Activated CD4-positive, alpha-beta memory T cell treated with anti-CD3 and anti-CD28 coated beads, Interleukin-2, amount 10 ng/mL, durations not matched to agents 7 days and 5 days (primary cell): ENCODE results near the gene TSPAN9. TPM values are rescaled to one million over a fixed set of nuclear protein-coding genes. Genes with fewer than 3 reads are reported as not detected.

Experiments
- CTCF ChIA-PET: fragments of 350-600 bp; sonication (Branson Sonifier 250); formaldehyde crosslinking; loops from one replicate; lab custom pipeline; 2021; ENCODE audit warnings: antibody characterized with exemption, inconsistent platforms; lab: Charles Lee
- POLR2A ChIA-PET: fragments of 350-600 bp; sonication (Branson Sonifier 250); formaldehyde crosslinking; loops from one replicate; lab custom pipeline; 2021; ENCODE audit warnings: antibody characterized with exemption; lab: Charles Lee
- DNase-seq: peaks from one replicate; pipeline ENCODE4 v3.0.0-alpha.2; 2020
- H3K27ac Mint-ChIP-seq: one replicate; pipeline ENCODE4 v1.8.0; 2021; ENCODE audit warnings: mild to moderate bottlenecking, mixed read lengths
- H3K27me3 Mint-ChIP-seq: one replicate; pipeline ENCODE4 v1.8.0; 2021; ENCODE audit warnings: mixed read lengths
- H3K36me3 Mint-ChIP-seq: one replicate; pipeline ENCODE4 v1.8.0; 2021; ENCODE audit warnings: low read depth, mixed read lengths
- H3K4me1 Mint-ChIP-seq: one replicate; pipeline ENCODE4 v1.8.0; 2021; ENCODE audit warnings: mixed read lengths
- H3K4me3 Mint-ChIP-seq: one replicate; pipeline ENCODE4 v1.8.0; 2021; ENCODE audit warnings: mild to moderate bottlenecking, mixed read lengths
- H3K9me3 Mint-ChIP-seq: one replicate; pipeline ENCODE4 v1.8.0; 2021; ENCODE audit warnings: mixed read lengths
- total RNA-seq, 2 experiments: library from RNA; stranded (reverse); gene quantifications; one replicate each; pipeline ENCODE4 v1.2.3, GENCODE V29; 2021

The TSPAN9 gene
- total RNA-seq, 2 experiments from 2014 or later = 0.18 to 0.28 TPM

- ChIA-PET POLR2A (no interaction called here), CTCF (interaction anchor here (1.0 to 4.9 kb wide), 2 partner anchors 12 to 13 kb away, joined by 4 to 38 read pairs; no protein-coding TSS in a partner anchor)
- Mint-ChIP-seq H3K27me3 (peaks cover 3% of the 10 kb centered on the region), H3K27ac (no peak overlapping the region), H3K36me3 (no peaks in the 10 kb centered on the region), H3K9me3 (no peaks in the 10 kb centered on the region), H3K4me3 (no peak overlapping the region), H3K4me1 (no peaks in the 10 kb centered on the region)
- DNase-seq = no peak
Measured at GRCh38 chr12:3288690-3289089, 211.5 kb downstream of the TSPAN9 start.

- Mint-ChIP-seq H3K4me1 (no peaks in the 10 kb centered on the region), H3K36me3 (no peaks in the 10 kb centered on the region), H3K9me3 (no peaks in the 10 kb centered on the region), H3K4me3 (no peak overlapping the region), H3K27ac (no peak overlapping the region), H3K27me3 (peaks cover 3% of the 10 kb centered on the region)
- CTCF ChIA-PET = interaction anchor here (4.9 kb wide), 1 partner anchor 11 kb away, joined by 38 read pairs; no protein-coding TSS in a partner anchor
- DNase-seq = no peak
- POLR2A ChIA-PET = interaction anchor here (0.9 kb wide), 1 partner anchor 9 kb away, joined by 3 read pairs; no protein-coding TSS in a partner anchor
Measured at GRCh38 chr12:3289702-3290101, 212.5 kb downstream of the TSPAN9 start.

GRCh38 chr12:3291939-3292338 is 214.8 kb downstream of the TSPAN9 start:
- no peak for DNase-seq
- H3K4me3 Mint-ChIP-seq = no peak overlapping the region
- no peak overlapping the region for H3K27ac Mint-ChIP-seq
- H3K4me1 Mint-ChIP-seq = no peaks in the 10 kb centered on the region
- H3K36me3 Mint-ChIP-seq = no peaks in the 10 kb centered on the region
- no peaks in the 10 kb centered on the region for H3K9me3 Mint-ChIP-seq
- ChIA-PET POLR2A (no interaction called here), CTCF (no interaction called here)
- H3K27me3 Mint-ChIP-seq = peaks cover 3% of the 10 kb centered on the region

DNA sequence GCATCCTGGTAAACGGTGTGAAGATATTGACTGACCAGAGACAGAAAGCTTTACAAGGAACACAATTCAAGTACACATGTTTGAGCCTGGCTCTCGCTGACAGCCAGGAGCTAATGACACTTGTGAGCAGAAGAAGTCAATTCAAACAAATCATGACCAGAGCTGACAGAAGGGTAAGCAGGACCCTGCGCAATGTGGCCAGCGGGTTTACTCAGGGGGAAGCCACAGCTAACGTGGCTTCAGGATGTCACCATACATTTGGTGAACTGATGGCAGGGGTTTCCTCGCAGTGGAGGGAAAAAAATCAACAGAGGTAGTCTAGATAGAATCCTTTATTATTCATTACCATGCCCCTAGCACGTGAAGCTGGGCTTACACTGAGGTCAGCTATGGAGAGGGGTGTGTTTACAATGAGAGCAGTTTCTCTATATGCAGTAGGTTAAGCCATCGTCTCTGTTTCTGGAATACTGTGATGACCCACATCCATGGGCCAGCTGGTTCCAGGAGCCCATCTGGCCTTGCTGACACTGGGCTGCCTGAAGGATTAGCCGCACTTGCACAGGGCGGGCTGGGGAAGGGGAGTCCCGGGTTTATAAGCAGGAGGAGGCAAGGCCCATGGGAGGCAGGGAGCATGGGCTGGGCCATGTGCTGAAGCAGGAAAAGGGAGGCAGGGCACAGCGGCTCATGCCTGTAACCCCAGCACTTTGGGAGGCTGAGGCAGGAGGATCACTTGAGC is 215.7 kb downstream of the TSPAN9 start:
- CTCF ChIA-PET = no interaction called here
- no peak for DNase-seq
- POLR2A ChIA-PET = no interaction called here
- Mint-ChIP-seq H3K36me3 (no peaks in the 10 kb centered on the region), H3K27ac (no peak overlapping the region), H3K4me1 (no peaks in the 10 kb centered on the region), H3K4me3 (no peak overlapping the region), H3K9me3 (no peaks in the 10 kb centered on the region), H3K27me3 (peaks cover 3% of the 10 kb centered on the region)

DNA sequence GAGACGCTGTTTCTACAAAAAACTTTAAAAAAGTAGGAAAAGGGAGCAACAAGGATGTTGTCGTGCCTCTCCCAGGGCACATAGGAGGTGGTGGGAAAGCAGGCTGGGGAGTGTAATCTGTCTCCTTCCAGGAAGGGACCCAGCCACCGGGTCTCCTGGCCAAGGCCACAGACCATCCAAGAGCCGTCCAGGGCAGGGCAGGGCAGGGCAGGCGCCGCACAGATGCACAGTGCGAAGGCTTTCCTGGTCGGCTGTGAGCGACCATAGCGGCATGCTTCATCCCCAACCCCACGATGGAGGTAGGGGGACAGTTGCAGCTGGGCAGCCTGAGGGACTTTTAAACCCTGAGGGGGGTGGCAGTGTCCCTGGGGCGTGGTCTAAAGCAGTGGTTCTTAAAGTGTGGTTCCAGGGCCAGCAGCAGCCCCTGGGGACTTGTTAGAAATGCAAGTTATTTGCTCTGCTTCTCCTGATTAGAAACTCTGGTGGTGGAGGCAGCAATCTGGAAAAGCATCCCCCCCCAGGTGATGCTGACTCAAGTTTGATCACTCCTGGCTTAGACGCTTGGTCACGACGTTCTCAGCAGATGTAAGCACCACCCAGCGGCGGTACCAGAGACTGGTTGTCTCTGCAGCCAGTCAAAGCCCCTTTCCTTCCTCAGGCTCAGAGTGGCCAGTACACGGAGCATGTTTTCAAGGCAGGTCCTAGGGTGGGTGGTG is 216.4 kb downstream of the TSPAN9 start:
- CTCF ChIA-PET = no interaction called here
- no peaks in the 10 kb centered on the region for H3K36me3 Mint-ChIP-seq
- POLR2A ChIA-PET = no interaction called here
- peaks cover 3% of the 10 kb centered on the region for H3K27me3 Mint-ChIP-seq
- H3K27ac Mint-ChIP-seq = no peak overlapping the region
- H3K4me1 Mint-ChIP-seq = no peaks in the 10 kb centered on the region
- H3K4me3 Mint-ChIP-seq = no peak overlapping the region
- H3K9me3 Mint-ChIP-seq = no peaks in the 10 kb centered on the region
- no peak for DNase-seq

GRCh38 chr12:3294481-3294911 is 217.3 kb downstream of the TSPAN9 start:
- Mint-ChIP-seq H3K36me3 (no peaks in the 10 kb centered on the region), H3K4me3 (no peak overlapping the region), H3K27ac (no peak overlapping the region), H3K9me3 (no peaks in the 10 kb centered on the region), H3K4me1 (no peaks in the 10 kb centered on the region), H3K27me3 (peaks cover 3% of the 10 kb centered on the region)
- no peak for DNase-seq
- CTCF ChIA-PET = no interaction called here
- POLR2A ChIA-PET = no interaction called here

DNA sequence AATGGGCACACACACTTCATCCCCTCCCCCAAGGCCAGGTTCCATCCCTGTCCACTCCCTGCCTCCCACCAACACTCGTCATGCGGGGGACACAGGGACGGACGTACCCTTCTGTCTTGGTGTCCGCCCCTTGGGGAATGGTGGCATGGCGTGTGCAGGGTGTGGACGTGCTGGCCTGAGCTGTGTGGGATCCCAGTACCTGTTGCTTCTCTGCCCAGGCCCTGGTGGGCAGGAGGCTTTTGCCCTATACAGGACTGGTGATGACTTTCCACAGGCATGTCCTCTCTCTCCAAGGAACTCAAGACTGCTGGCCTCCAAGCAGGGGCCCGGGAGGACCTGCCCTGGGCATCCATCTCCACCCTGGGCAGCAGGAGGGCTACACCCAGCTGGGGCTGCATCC is 218.0 kb downstream of the TSPAN9 start:
- ChIA-PET POLR2A (no interaction called here), CTCF (no interaction called here)
- DNase-seq = no peak
- Mint-ChIP-seq H3K9me3 (no peaks in the 10 kb centered on the region), H3K27me3 (peaks cover 3% of the 10 kb centered on the region), H3K4me3 (no peak overlapping the region), H3K27ac (no peak overlapping the region), H3K4me1 (peaks cover 6% of the 10 kb centered on the region), H3K36me3 (no peaks in the 10 kb centered on the region)

- no peaks in the 10 kb centered on the region for H3K36me3 Mint-ChIP-seq
- CTCF ChIA-PET = interaction anchor here (1.0 kb wide), 1 partner anchor 10 kb away, joined by 3 read pairs; no protein-coding TSS in a partner anchor
- H3K4me3 Mint-ChIP-seq = no peak overlapping the region
- POLR2A ChIA-PET = no interaction called here
- peaks cover 3% of the 10 kb centered on the region for H3K27me3 Mint-ChIP-seq
- no peak overlapping the region for H3K27ac Mint-ChIP-seq
- no peak for DNase-seq
- H3K9me3 Mint-ChIP-seq = no peaks in the 10 kb centered on the region
- peaks cover 10% of the 10 kb centered on the region for H3K4me1 Mint-ChIP-seq
Measured at GRCh38 chr12:3295646-3296408, 218.6 kb downstream of the TSPAN9 start.

DNA sequence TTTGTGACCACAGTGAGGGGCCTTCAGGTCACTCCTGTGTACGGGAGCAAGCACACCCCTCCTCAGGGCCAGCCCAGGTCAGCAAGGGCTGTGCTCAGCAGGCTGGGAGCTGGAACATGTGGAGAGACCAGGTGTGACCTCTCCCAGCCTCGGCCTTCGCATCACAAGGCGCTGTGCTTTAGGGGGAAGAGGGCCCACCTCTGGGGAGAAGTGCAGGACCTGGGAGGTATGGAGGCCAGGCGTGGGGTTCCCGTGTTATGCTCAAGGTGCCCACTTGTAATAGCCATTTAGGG is 219.2 kb downstream of the TSPAN9 start:
- Mint-ChIP-seq H3K4me3 (no peak overlapping the region), H3K9me3 (no peaks in the 10 kb centered on the region), H3K27me3 (peaks cover 3% of the 10 kb centered on the region), H3K4me1 (peaks cover 10% of the 10 kb centered on the region), H3K36me3 (no peaks in the 10 kb centered on the region), H3K27ac (no peak overlapping the region)
- POLR2A ChIA-PET = no interaction called here
- CTCF ChIA-PET = interaction anchor here (1.0 kb wide), 1 partner anchor 9 kb away, joined by 3 read pairs; no protein-coding TSS in a partner anchor
- no peak for DNase-seq

- no peak for DNase-seq
- H3K36me3 Mint-ChIP-seq = no peaks in the 10 kb centered on the region
- POLR2A ChIA-PET = interaction anchor here (1.4 kb wide), 1 partner anchor 9 kb away, joined by 3 read pairs; no protein-coding TSS in a partner anchor
- peaks cover 10% of the 10 kb centered on the region for H3K4me1 Mint-ChIP-seq
- H3K9me3 Mint-ChIP-seq = no peaks in the 10 kb centered on the region
- peaks cover 3% of the 10 kb centered on the region for H3K27me3 Mint-ChIP-seq
- CTCF ChIA-PET = interaction anchor here (0.6 to 2.8 kb wide), 6 partner anchors 19 to 479 kb away, joined by 3 to 25 read pairs (median 6); no protein-coding TSS in a partner anchor
- no peak overlapping the region for H3K27ac Mint-ChIP-seq
- no peak overlapping the region for H3K4me3 Mint-ChIP-seq
Measured at GRCh38 chr12:3298603-3299002, 221.4 kb downstream of the TSPAN9 start.

- Mint-ChIP-seq H3K27ac (peak overlapping the region; percentile 52), H3K27me3 (peaks cover 3% of the 10 kb centered on the region), H3K4me3 (peak overlapping the region; percentile 26), H3K4me1 (peaks cover 10% of the 10 kb centered on the region), H3K9me3 (no peaks in the 10 kb centered on the region), H3K36me3 (no peaks in the 10 kb centered on the region)
- POLR2A ChIA-PET = interaction anchor here (1.0 to 1.2 kb wide), 2 partner anchors 453 to 477 kb away, joined by 4 to 5 read pairs; partner anchors contain the start of gene CRACR2A
- CTCF ChIA-PET = interaction anchor here (0.5 to 3.0 kb wide), 72 partner anchors 9 to 1199 kb away, joined by 3 to 80 read pairs (median 4); no protein-coding TSS in a partner anchor
- DNase-seq = peak; percentile 84
Measured at GRCh38 chr12:3299929-3300832, 223.0 kb downstream of the TSPAN9 start.
